GM21447 (cell line): Measurements from ENCODE around the gene CSKMT.

Source experiments
- ATAC-seq: cut with Tn5 transposase; IDR thresholded peaks from one replicate; pipeline ENCODE4 v1.9.1; 2021; ENCODE audit not compliant: unreplicated experiment

Gene CSKMT

DNA sequence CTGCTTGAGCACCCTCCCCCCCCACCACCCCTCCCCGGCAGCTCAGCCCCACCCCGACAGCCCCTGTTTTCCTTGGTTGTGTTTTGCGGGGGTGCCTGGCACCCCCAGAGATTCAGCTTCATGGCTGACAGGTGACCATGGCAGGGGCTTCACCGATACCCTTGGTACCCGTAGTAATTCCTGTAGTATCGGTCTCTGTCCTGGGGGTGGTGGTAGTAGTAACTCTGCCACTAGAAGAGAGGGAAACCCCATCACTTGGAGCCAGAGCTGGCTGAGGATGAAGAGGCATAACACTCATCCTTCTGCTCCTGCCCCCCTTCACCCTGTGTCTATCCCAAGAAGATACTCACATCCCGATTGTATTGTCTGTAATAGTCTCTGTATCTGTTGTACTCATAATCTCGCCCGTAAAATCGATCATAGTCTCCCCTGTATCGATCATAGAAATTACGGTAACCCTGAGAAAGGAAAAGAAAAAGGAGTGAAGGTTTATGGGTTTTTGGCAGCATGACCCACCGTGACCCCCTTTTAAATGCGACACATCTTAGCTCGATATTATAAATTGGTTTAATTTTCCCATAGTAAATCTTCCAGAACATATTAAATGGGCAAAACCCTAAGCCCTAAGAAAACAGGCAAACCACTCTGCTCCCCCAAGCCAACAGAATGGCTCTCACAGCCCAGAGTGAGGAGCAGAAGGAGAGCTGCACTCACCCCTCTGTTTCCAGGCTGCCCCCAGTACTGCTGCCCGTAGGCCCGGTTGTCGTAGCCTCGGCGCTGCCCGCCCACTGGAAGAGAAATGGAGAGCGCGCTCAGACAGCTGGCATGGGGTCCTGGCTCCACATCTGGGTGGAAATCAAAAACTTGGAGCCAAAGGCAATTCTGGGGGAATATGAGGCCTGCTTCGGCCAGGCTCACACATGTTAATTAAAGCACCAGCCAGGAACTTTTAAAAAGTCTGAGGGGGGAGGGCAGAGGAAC is 50.3 kb downstream of the CSKMT start:
- ATAC-seq: no peak

DNA sequence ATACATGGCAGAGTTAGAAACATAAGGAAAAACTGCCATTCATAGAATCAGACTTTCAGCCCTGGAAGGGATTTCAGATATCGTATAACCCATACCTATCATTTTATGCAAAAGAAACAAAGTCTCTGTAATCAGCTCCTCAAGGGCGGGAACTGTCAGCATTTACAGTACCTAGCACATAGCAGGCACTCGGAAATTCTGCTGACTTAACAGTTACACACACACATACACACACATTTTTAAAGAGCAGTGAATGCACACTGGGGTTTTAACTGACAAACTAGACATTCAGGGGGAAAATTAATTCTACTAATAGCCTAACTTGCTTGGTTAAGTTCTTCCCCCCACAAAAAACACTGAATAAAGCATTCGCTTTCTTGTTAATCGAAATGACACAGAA is 51.1 kb downstream of the CSKMT start:
- no peak for ATAC-seq

DNA sequence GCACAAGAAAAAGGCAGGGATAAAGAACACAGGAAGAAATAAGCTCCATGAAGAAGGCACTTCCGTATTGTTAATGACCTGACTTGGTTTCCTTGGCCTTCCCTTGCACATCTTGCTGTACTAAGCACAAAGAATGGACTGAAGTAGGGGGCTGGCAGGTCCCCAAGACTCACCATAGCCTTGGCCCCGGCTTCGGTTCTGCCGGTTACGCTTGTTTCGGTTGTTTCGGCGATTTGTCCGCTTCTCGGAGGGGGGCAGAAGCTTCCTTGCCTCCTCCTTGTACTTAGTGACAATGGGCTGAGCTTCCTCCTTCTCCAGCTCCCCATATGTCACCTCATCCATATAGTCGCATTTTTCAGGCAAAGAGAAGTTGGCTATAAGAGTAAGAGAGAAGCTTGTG is 51.7 kb downstream of the CSKMT start:
- no peak for ATAC-seq
